ENCODE measurements around the gene ANKRD2.

ANKRD2 gene

GRCh38 chr10:97598407-97599271 is 26.1 kb downstream of the ANKRD2 start:
- no peak for DNase-seq

- no peak for DNase-seq
Measured at GRCh38 chr10:97599272-97599619, 26.7 kb downstream of the ANKRD2 start.

GRCh38 chr10:97600616-97601015 is 28.0 kb downstream of the ANKRD2 start:
- DNase-seq, result no peak

GRCh38 chr10:97601268-97602215 is 29.0 kb downstream of the ANKRD2 start:
- DNase-seq, result no peak

GRCh38 chr10:97607095-97607636 is 34.6 kb downstream of the ANKRD2 start:
- no peak for DNase-seq

- DNase-seq, result no peak
Measured at GRCh38 chr10:97608991-97609561, 36.5 kb downstream of the ANKRD2 start.

- no peak for DNase-seq
Measured at GRCh38 chr10:97611473-97611872, 38.9 kb downstream of the ANKRD2 start.

- DNase-seq, result no peak
Measured at GRCh38 chr10:97612386-97612785, 39.8 kb downstream of the ANKRD2 start.

- no peak for DNase-seq
Measured at GRCh38 chr10:97618285-97618684, 45.7 kb downstream of the ANKRD2 start.

- no peak for DNase-seq
Measured at GRCh38 chr10:97618733-97619132, 46.2 kb downstream of the ANKRD2 start.

GRCh38 chr10:97623277-97623676 is 50.7 kb downstream of the ANKRD2 start:
- no peak for DNase-seq

- DNase-seq, result no peak
Measured at GRCh38 chr10:97627731-97628130, 55.2 kb downstream of the ANKRD2 start.

- DNase-seq, result no peak
Measured at GRCh38 chr10:97628228-97628627, 55.6 kb downstream of the ANKRD2 start.

GRCh38 chr10:97629289-97629688 is 56.7 kb downstream of the ANKRD2 start:
- no peak for DNase-seq

- no peak for DNase-seq
Measured at GRCh38 chr10:97631098-97631497, 58.5 kb downstream of the ANKRD2 start.

- peak; percentile 75 for DNase-seq
Measured at GRCh38 chr10:97632949-97633884, 60.6 kb downstream of the ANKRD2 start, which contains the start of gene MORN4. Gene MORN4 (minus strand): TSS chr10:97633500. CDS start chr10:97619653, 13,847 bp downstream.
